ENCODE results near the gene GRIK4. TPM values are rescaled to one million over a fixed set of nuclear protein-coding genes. Genes with fewer than 3 reads are reported as not detected.

GRIK4 gene
- polyA plus RNA-seq, 1 donor, result 0.30 TPM

DNA sequence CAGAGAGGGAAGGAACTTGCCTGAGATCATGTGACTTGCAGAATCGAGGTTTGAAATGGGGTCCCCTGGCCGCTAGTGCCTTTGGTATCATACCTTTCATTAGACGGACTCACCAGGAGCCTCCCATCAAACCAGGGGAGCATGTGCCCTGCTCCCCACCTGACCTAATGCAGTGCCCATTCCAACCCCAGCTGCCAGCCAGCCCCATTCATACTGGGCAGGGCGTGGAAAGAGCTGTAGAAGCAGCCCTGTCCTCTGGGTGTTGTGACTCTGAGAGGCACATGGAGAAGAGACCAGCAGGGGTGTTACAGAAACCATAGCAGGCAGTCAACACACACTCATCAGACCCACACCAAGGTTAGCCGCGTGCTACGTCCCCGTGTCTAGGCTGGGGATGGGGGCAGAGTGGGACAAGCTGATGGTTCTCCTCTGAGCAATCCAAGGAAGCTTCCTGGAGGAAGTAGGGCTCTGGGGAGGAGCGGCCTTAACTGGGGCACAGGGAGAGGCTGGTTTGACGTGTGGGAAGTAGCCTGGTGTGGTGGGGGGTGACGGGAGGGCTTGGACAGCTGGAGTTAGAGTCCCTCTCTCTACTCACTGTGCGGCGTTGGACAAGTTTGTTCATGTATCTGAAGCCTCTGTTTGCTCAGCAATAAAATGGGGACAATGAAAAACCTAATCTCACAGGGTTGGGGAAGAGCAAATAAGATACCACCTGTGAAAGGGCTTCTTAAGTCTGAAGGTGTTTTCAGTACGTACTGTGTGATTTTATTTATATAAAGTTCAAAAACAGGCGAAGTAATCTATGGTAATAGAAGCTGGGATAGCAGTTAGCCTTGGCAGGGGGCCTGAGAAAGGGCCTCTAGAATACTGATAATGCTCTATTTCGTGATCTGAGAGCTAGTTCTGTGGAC, 14.0 kb downstream of the GRIK4 start:
- DNase-seq, result no peak

DNA sequence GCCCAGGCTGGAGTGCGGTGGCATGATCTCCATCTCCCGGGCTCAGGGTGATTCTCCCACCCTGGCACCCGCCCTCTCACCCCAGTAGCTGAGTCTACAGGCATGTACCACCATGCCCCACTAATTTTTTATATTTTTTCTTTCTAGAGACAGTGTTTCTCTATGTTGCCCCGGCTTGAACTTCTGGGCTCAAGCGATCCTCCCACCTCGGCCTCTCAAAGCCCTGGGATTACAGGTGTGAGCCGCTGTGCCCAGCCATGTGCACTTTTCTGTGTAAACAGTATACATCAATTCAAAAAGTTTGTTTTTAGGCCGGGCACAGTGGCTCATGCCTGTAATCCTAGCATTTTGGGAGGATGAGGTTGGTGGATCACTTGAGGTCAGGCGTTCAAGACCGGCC, 14.7 kb downstream of the GRIK4 start:
- no peak for DNase-seq

DNA sequence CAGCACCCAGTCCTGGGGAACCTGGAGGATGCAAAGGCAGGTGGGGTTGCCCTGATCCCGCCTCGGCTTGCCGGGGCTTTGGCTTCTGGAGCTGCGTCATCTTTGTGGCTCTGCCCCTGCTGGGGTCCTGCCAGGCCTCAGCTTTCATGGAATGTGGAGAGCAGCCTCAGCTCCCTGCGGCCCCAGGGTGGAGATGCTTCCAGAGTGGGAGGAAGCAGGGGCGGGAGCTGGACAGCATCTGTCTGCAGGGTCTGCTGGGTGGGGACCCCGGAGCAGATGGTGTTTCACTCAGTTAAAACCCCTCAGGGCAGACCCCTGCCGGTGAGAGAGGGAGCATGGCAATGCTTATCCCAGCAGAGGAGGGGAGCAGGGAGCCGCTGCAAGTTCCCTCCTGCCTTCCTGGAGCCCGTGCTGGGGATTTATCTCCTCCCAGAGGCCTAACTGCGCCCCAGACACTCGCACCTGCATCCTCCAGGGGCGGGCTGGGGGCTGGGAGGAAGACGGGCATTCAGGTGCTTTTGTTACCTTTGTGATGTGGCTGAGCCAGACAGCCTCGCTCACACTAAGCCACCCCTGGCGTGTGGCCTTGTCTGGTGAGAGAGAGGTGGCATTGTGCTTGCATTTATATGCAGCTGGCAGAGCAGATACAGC, 15.7 kb downstream of the GRIK4 start:
- DNase-seq, result peak; percentile 57

DNA sequence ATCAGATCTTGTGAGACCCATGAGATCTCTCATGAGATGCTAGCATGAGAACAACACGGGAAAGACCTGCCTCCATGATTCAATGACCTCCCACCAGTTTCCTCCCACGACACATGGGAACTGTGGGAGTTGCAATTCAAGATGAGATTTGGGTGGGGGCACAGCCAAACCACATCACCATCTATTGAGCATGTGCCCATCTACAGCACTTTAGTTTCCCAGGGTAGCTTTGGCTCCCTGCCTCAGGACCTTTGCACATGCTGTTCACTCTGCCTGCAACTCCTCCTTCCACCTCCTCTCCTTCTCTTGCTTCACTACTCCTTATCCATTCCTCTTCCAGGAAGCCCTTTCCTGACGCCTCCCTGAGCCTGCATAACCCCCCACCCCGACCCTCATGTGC, 17.2 kb downstream of the GRIK4 start:
- no peak for DNase-seq

DNA sequence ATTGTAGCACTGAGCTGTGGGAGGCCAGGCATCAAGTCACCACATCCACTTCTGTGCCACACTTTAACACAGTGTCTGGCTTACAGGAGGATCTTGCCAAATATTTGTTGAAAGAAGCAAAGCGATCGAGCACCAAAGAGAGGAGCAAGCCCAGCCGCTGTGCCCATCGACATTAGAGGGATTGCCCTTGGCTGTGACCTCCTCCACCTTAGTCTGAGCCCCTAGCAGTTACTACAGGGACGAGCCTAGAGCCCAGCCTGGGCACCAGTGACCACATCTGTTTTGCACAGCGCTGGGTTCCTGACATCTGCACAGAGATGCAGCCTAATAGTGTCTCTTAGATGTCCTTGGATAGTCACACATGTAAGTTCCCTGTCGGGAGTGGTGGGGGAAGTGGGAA, 17.7 kb downstream of the GRIK4 start:
- no peak for DNase-seq

DNA sequence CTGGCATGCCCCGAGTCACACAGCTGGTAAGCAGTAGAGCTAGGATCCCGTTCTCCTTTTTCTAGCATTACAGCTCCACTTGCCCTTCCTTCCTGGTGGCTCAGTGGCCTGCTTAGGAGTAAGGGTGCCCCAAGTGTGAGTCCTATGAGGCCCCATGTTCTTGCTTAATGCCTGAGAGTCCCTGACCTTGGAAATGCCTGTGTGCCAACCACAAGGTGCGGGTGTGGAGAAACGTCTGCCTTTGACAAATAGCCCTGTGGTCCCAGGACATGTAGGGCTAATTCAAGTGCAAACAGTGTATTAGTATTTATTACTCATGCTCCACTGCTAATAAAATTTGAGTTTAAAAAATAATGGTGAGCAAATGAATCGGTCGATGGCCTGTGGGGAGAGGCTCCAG, 18.4 kb downstream of the GRIK4 start:
- no peak for DNase-seq

DNA sequence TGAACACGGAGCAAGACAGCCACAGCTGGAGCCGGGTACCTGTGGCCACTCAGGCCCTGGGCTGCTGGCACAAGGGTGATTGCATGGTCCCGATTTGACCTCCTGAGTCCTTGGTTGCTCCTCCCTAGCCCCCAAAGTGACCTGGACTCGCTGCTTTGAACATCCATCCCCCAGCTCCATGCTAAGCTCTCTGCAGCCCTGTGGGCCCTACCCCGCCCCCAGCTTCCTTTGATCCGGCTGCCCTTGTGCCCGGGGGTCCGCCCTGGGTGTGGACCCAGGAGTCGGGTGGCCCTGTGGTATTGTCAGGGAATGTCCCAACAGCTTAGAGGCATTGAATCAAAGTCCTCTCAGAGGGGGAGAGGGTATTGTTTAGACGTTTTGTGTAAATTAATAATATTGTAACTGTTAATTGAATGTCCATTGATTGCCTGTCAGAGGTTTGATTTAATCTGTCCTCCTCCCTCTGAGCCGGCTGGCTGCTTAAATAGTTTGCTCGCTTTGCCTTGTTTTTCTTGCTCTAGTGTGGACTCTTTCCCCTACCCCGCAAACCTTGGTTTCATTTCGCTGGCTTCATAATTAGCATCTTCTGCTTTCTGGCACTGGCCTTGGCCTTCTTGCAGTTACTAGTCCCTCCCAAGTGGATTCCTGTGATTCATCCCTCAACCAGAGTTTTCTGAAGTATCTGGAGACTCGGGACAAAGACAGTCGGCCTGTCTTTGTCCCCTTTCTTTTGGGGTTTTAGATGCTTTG, 20.7 kb downstream of the GRIK4 start:
- no peak for DNase-seq

DNA sequence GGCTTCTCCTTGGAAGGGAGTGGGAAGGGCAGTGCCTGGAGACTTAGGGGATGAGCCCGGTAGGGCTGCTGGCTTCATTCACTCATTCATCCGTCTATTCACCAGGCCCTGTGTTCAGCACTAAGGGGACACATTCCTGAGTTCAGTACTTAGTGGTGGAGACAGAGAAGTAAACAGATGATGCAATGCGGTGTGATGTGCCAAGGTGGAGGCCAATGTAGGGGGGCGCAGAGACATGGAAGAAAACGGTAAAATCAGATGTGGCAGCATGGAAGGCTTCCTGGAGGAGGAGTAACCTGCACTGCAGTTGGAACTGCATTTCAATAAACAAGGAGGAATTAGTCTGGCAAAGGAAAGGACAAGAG, 21.3 kb downstream of the GRIK4 start:
- no peak for DNase-seq

DNA sequence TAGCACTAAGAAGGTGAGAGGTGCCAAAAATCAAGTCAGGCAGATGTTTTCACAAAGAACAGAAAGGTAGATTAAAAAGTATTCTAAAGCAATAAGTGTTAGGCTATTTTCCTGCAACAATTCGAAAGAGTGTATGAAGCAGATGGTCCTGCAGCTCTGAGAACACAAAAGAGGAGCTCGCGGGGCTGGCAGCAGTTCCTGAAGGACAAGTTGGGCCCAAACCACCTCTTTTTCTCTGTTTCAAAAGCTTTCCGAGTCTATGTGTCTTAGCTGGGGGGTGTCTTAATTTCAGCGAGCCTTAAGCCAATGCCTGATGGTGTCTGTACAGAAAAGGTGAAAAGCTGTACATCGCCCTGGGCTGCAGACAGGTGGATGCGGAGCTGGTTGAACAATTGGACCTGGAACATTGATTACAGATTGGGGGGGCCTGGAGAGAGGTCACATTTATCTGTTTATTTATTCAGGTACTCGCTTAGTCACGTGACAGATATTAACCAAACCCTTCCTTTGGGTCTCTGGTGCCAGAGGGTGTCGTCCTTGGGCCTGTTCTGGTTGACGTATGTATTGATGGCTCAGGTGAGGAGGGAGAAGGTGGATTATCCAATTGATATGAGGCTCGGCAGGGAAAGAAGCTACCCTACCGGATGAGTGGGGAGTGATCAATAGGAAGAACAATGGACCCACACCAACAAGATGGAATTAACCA, 24.7 kb downstream of the GRIK4 start:
- no peak for DNase-seq

DNA sequence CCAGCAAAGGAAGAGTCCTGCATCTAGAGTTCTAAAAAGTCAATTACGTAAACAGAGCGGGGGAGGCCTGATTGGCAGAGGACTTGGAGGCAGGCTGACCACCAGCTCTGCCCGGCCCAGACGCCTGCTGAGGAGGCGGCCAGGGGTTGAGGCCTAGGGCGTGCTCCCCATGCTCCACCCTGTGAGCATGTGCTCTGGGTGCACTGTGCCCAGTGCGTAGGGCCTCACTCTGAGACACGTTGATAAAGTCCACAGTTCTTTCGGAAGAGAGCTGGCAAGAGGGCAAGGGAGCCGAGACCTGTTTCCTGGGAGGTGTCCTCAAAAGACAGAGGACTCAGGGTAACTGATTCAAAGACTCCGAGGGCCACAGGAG, 25.2 kb downstream of the GRIK4 start:
- DNase-seq, result no peak

DNA sequence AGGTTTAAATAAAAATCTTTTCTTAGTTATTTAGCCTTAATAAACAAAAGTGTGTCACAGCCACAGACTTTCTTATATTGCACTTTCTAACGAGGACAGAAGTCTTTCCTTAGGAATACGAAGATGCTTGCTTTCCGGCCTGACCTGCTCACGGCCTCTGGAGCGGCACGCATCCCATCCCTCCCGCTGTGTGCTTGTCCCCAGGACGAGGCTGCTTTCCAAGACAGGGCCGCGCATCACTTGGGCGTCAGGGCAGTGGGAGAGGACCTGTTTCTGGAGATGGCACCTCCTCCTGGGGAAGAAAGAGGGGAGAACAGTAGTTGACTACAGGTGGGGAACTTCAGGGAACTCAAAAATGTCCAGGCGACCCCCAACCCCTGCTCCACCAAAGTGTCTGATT, 26.4 kb downstream of the GRIK4 start:
- no peak for DNase-seq

DNA sequence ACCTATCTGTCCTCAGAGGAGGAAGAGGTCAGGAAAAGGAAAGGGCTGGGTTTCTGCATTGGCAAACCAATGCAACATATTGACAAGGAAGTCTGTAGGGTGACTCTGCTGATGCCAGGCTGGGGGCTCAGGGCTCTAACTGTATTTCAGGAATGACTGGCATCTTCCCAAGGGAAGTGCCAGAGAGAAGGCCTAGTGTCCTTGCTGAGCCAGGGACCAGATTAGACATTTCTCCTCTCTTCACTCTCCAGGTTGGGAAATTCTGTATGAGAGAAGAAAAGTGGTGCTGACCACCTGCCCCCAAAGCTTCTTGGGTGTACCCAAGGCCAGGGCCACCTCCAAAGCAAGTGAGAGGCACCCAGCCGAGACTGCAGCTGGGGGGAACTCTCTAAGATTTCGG, 27.2 kb downstream of the GRIK4 start:
- no peak for DNase-seq

DNA sequence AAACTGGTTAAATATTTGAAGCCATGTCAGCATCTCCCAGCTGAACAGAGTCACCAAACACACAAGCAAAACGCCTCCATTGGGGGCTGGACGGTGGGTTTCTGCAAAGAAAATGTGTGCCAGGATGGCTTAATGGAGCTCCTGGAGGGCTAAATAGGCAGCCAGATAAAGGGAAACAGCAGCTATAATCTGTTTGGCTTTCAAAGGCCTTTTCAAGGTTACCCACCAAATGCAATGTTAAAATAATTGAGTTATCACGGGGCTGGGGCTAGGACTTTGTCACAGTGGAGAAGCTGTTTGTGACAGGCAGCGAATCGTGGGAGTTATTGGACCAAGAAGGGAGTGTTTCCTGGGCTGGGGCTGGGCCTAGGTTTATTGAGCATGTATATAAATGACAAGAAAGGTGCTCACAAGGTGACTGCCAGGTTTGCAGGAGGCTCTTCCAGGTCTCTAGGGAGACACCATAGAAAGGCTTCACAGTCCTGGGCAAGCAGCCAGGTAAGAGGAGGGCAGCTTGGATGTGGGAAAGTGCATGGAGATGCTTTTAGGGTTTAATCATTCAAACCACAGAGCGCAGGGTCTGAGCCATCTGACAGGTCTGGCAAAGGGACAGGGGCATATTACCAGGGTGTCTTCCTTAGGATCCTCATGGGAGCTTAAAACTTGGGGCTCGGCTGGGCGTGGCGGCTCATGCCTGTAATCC, 28.3 kb downstream of the GRIK4 start:
- DNase-seq, result no peak

DNA sequence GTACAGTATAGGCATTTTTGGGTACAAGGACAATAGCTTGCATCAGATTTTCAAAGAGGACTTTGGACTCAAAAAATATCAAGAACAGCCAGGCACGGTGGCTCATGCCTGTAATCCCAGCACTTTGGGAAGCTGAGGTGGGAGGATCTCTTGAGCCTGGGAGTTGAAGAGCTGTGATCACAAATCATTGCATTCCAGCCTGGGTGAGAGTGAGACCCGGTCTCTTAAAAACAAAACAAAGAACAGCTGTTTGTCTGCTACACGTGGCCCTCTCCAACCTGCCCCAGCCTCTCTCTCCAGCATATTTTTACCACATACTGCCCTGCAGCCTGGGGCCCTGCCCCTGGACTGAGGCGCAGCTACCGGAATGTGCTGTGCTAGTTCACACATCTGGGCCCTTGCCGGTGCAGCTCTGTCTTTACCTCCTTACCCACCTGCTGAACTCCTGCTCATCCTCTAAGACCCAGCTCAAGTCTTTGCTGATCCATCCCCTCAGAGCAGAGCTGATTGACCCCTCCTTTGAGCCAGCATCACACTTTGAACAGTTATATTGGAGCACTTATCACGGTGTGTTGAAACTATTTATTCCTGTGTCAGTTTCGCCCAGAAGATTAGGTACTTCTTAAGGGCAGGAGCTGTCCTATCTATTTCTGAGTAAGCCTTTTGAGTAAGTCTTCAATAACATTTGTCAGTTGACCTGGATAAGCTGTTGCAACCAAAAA, 29.4 kb downstream of the GRIK4 start:
- no peak for DNase-seq

DNA sequence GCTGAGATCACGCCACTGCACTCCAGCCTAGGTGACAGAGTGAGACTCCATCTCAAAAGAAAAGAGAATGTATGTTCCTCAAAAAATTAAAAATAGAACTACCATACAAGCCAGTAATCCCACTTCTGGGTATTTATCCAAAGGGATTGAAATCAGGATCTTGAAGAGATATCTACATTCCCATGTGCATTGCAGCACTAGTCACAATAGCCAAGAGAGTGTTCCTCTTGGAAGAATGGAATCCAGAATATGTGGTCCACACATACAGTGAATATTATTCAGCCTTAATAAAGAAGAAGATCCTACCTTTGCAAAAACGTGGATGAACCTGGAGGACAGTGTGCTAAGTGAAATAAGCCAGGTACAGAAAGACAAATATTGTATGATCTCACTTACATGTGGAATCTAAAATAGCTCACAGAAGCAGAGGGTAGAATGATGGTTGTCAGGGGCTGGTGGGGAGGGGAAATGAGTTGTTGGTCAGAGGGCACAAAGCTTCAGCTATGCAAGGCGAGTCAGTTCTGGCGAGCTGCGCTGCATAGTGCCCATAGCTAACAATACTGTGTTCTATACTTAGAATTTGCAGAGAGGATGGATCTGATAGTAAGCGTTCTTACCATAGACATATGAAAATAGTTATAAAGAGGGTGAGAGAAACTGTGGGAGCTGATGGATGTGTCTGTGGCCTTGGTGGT, 32.1 kb downstream of the GRIK4 start:
- DNase-seq, result no peak

DNA sequence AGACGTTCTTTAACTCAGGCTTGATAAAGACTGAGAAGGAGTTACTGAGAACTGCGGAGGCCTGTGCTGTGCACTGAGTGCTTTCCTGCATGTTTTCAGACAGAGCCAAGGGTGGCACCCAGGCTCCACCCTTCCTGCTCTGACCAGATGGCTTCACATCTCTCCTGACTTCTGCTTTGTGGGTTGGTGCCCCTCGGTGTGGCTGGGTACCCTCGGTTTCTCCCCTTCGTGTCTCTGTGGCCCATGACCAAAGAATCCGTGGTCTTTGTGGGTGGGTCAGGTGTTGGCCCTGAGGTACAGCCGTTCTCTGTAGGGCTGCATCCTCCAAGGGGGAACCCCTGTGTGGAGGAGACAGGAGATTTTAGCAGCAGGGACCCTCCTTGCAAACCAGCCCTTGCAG, 34.3 kb downstream of the GRIK4 start:
- DNase-seq, result no peak

DNA sequence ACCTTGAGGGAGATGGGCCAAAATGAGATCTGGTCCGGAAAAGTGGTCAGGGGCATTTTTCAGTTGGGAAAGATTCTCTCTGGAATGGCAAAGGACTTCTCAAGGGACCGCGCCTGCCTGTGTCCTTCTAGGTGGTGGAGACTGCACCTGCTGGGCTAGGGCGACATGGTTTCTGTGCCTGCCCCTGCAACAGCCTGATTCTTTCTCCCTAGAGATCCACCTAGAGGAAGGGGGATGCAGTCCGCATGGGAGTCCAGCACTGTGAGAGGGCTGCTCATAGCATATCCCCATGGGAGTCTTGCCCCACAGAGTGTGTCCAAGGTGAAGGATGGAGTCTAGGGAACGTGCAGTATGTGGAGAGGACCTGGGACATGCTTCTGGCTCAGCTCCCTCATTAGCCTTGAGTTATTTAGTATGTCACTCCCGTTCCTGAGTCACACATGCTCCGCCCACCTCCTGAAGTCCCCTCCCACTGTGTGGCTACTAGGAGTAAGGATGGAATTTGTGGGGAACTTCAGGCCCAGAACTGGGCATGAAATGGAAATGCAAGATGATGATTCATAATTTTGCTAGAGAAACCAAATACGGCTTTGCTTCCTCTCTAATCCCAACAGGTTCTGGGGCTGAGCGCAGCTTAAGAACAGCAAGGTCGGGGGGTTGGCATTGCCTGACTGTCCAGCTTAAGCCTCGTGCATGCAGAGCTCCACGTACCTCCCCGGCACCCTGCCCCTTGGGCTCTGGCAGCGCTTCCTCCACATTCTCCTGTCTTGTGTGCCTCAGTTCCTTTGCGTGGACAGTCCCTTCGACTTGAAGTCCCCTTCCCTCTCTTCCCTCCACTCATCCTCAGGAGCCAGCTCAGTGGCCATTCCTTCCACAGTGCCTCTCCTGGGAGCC, 35.0 kb downstream of the GRIK4 start:
- DNase-seq, result no peak

DNA sequence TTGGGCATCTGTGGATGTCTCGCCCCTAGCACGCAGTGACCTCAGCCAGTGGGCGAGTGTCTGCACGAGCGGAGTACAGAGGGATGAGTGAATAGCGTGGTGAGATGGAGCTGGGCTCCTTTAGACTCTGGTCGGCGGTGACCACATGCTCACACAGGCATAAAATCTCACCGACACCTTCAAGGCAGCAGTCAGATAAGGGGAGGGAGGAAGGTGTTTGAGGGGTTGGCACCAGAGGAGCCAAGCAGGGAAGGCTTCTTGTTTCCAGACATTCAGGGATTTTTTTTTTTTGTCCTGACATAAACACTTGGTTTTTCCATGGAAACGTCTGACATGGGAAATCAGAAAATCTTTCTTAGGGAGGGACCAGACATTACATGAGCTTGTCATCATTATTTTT, 35.8 kb downstream of the GRIK4 start:
- DNase-seq, result no peak

DNA sequence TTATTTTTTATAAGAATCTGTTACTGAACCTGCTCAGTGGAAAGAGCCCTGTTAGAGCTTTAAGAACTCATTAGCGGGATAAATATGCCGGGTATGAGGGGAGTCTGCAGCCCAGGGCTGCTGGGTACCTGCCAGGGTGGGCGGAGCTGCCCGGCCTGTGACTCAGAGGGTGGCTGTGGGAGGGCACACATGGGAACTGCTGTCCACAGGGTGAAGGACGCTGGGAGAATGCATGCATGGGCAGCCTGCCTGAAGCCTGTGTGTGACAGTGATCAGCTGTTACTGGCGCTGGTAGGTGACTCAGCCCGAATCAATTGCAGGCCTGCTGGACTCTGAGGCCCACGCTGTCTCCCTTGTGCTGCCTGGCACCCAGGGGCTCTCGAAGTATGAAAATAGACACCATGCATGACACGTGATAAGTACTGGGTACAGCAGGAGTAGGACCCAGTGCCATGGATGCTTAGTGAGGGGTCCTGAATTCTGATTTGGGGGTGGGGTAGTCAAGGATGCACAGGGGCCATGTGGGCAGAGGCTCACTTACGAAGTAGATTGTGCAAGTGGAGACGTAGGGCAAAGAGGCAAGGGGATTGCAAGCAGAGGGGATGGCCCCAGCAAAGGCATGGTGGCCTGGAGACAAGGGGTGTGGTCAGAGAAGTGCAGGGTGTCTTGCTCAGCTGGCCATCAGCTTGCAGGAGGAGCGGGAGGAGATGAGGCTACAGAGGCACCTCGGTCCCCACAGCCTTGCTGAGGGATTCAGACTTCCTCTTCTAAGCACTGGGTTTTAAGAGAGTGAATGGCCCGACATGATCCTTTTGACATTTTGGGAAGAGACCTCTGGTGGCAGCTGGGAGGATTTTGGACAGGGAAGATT, 36.5 kb downstream of the GRIK4 start:
- DNase-seq, result peak; percentile 71
